ENCODE results near the gene NSUN5. TPM values are rescaled to one million over a fixed set of nuclear protein-coding genes. Genes with fewer than 3 reads are reported as not detected.

The NSUN5 gene
- total and polyA plus RNA-seq, 2 donors (not counting 3 experiments of a cell fraction or from before 2014, with no cell fraction given), result 4.1 to 6.8 TPM

- no peak for DNase-seq (ENCODE audit: low read depth, low spot score)
- Histone ChIP-seq H3K36me3 (ENCODE audit: control insufficient read depth in 2 of 2, extremely low read depth in 1 of 2, insufficient read depth in 2 of 2, low read length in 2 of 2) (no peaks in the 10 kb centered on the region), H3K9me3 (replicated peaks; ENCODE audit: control insufficient read depth, insufficient read depth, low read length) (no peaks in the 10 kb centered on the region), H3K27ac (ENCODE audit: insufficient read depth, low read depth, low read length) (no peak overlapping the region), H4K20me1 (replicated peaks; ENCODE audit: control insufficient read depth, extremely low read depth, insufficient read depth, low read length) (no peaks in the 10 kb centered on the region), H2AFZ (ENCODE audit: low read depth, low read length) (no peak overlapping the region), H3K9ac (replicated peaks; ENCODE audit: extremely low read depth, insufficient read depth, low read length) (no peak overlapping the region), H3K4me1 (ENCODE audit: control insufficient read depth, extremely low read depth, insufficient read depth, low read length) (peaks cover 12% of the 10 kb centered on the region), H3K79me2 (ENCODE audit: control insufficient read depth, insufficient read depth, low read length) (no peaks in the 10 kb centered on the region), H3K4me3 (replicated peaks in 1 of 3; ENCODE audit: insufficient read depth in 1 of 3, low read depth in 1 of 3, low read length in 3 of 3) (no peak overlapping the region), H3K27me3 (ENCODE audit: control insufficient read depth in 2 of 2, insufficient read depth in 2 of 2, low read length in 2 of 2) (peaks cover 0 to 3% of the 10 kb centered on the region in 2 experiments), H3K4me2 (ENCODE audit: insufficient read depth, low read length) (no peak overlapping the region), H3K9me1 (replicated peaks; ENCODE audit: control insufficient read depth, extremely low read depth, insufficient read depth, low read length) (no peaks in the 10 kb centered on the region)
- dilution Hi-C loops (cut with MboI; ENCODE audit: extremely low pct_ligation_motif_present, low sequenced_read_pairs), result no loop called here
- TF ChIP-seq FOS (IDR thresholded peaks at IDR 0.05; ENCODE audit: borderline replicate concordance, insufficient read depth, low read length) (no peak), GATA2 (IDR thresholded peaks at IDR 0.05; ENCODE audit: insufficient read depth, insufficient read length, low read depth, low read length) (no peak), EZH2 (IDR thresholded peaks at IDR 0.05; ENCODE audit: borderline replicate concordance, low read depth, low read length, severe bottlenecking) (no peak), POLR2A (IDR thresholded peaks at IDR 0.05; ENCODE audit: low read depth, low read length) (no peak), MYC (IDR thresholded peaks at IDR 0.05; ENCODE audit: low read depth, low read length) (no peak), JUN (IDR thresholded peaks at IDR 0.05; ENCODE audit: borderline replicate concordance, insufficient read depth, insufficient read length, low read depth) (no peak), POLR2AphosphoS5 (IDR thresholded peaks at IDR 0.05; ENCODE audit: insufficient read depth, low read depth, low read length) (no peak)
- TF ChIP-seq, protein P1, sequence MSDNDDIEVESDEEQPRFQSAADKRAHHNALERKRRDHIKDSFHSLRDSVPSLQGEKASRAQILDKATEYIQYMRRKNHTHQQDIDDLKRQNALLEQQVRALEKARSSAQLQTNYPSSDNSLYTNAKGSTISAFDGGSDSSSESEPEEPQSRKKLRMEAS (IDR thresholded peaks at IDR 0.05; ENCODE audit: insufficient read depth, insufficient read length), result no peak
- TF ChIP-seq, protein P2, sequence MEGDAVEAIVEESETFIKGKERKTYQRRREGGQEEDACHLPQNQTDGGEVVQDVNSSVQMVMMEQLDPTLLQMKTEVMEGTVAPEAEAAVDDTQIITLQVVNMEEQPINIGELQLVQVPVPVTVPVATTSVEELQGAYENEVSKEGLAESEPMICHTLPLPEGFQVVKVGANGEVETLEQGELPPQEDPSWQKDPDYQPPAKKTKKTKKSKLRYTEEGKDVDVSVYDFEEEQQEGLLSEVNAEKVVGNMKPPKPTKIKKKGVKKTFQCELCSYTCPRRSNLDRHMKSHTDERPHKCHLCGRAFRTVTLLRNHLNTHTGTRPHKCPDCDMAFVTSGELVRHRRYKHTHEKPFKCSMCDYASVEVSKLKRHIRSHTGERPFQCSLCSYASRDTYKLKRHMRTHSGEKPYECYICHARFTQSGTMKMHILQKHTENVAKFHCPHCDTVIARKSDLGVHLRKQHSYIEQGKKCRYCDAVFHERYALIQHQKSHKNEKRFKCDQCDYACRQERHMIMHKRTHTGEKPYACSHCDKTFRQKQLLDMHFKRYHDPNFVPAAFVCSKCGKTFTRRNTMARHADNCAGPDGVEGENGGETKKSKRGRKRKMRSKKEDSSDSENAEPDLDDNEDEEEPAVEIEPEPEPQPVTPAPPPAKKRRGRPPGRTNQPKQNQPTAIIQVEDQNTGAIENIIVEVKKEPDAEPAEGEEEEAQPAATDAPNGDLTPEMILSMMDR (IDR thresholded peaks at IDR 0.05; ENCODE audit: extremely low read depth in 1 of 2, insufficient read depth in 1 of 2, low read depth in 1 of 2, low read length in 2 of 2), result no peak
- intact Hi-C loops (cut with micrococcal nuclease), result no loop called here
- ChIA-PET CTCF (interaction anchor here (0.7 to 1.4 kb wide), 2 partner anchors 10 to 99 kb away, joined by 3 to 5 read pairs; no protein-coding TSS in a partner anchor), POLR2A (no interaction called here)
- no peak for FAIRE-seq
- no TSS peak for BruUV-seq (replicated peaks)
These were observed 44.2 kb upstream of the NSUN5 start for GRCh38 chr7:73352784-73353183.
